H1 (cell line): Measurements from ENCODE around the gene CCDC127. TPM values are rescaled to one million over a fixed set of nuclear protein-coding genes. Genes with fewer than 3 reads are reported as not detected.

Source experiments
- CTCF ChIA-PET: fragments of 300-600 bp; sonication (Branson Sonifier 250); formaldehyde crosslinking; loops from one replicate; lab custom pipeline; 2021; ENCODE audit not compliant: partially characterized antibody; lab: Charles Lee
- POLR2A ChIA-PET: fragments of 300-600 bp; sonication (Branson Sonifier 250); formaldehyde crosslinking; loops from one replicate; lab custom pipeline; 2021; ENCODE audit warnings: inconsistent platforms; ENCODE audit not compliant: partially characterized antibody; lab: Charles Lee
- DNase-seq, 2 experiments: peaks; one replicate each; pipeline versions ENCODE4 v3.0.0 to v3.0.0-alpha.2; 2010 to 2022; ENCODE audit warnings: low spot score in 2 of 2, low read depth in 1 of 2, mixed read lengths in 1 of 2
- FAIRE-seq: peaks from 2 replicates; lab custom pipeline; 2011; peaks lifted over from hg19 to GRCh38; lab: Jason Lieb, UNC
- H2AFZ ChIP-seq: 2 replicates; pipeline ENCODE4 v1.8.1; 2012; ENCODE audit warnings: low read length, inconsistent platforms
- H2AK5ac ChIP-seq: 2 replicates; pipeline ENCODE4 v1.6.1; 2013; ENCODE audit warnings: low read depth, low read length
- H2BK120ac ChIP-seq: replicated peaks from 2 replicates; pipeline ENCODE3; 2013; ENCODE audit warnings: low read depth, low read length, inconsistent platforms
- H2BK12ac ChIP-seq: 2 replicates; pipeline ENCODE4 v1.6.1; 2013; ENCODE audit warnings: low read depth, low read length
- H2BK15ac ChIP-seq: 2 replicates; pipeline ENCODE4 v1.6.1; 2013; ENCODE audit warnings: low read length
- H2BK20ac ChIP-seq: 2 replicates; pipeline ENCODE4 v1.6.1; 2013; ENCODE audit warnings: low read length
- H2BK5ac ChIP-seq: 2 replicates; pipeline ENCODE4 v1.6.1; 2013; ENCODE audit warnings: low read depth, low read length
- H3K14ac ChIP-seq: 2 replicates; pipeline ENCODE4 v1.6.1; 2013; ENCODE audit warnings: inconsistent platforms; ENCODE audit not compliant: insufficient read length
- H3K18ac ChIP-seq: 2 replicates; pipeline ENCODE4 v1.6.1; 2013; ENCODE audit warnings: low read length; ENCODE audit errors: extremely low read depth
- H3K23ac ChIP-seq: 2 replicates; pipeline ENCODE4 v1.6.1; 2013; ENCODE audit warnings: inconsistent platforms; ENCODE audit not compliant: insufficient read length
- H3K23me2 ChIP-seq: 2 replicates; pipeline ENCODE4 v1.6.1; 2013; ENCODE audit warnings: low read depth, low read length
- H3K27ac ChIP-seq: 2 replicates; pipeline ENCODE4 v1.6.1; 2011; ENCODE audit warnings: low read depth, low read length, inconsistent platforms
- H3K27me3 ChIP-seq, 4 experiments: replicated peaks in 1 of 4; 1 replicate in 1 of 4; 2 replicates in 3 of 4; pipeline versions ENCODE4 v1.6.1 to v1.8.1; 2011 to 2013; ENCODE audit warnings: low read length in 3 of 4, mild to moderate bottlenecking in 3 of 4, inconsistent platforms in 2 of 4, mixed read lengths in 2 of 4, moderate library complexity in 1 of 4; ENCODE audit not compliant: control insufficient read depth in 3 of 4, insufficient read depth in 3 of 4; ENCODE audit errors: extremely low read depth in 1 of 4
- H3K36me3 ChIP-seq, 4 experiments: 2 replicates each; pipeline versions ENCODE4 v1.6.1 to v1.8.1; 2011 to 2013; ENCODE audit warnings: mild to moderate bottlenecking in 4 of 4, low read length in 3 of 4, moderate library complexity in 2 of 4, control low read depth in 1 of 4, inconsistent platforms in 1 of 4; ENCODE audit not compliant: insufficient read depth in 4 of 4, control insufficient read depth in 2 of 4
- H3K4ac ChIP-seq: replicated peaks from 2 replicates; pipeline ENCODE3; 2013; ENCODE audit warnings: low read length, low read depth, mixed read lengths, inconsistent platforms; ENCODE audit not compliant: insufficient read length
- H3K4me1 ChIP-seq, 4 experiments: replicated peaks in 1 of 4; 1 replicate in 1 of 4; 2 replicates in 3 of 4; pipeline versions ENCODE4 v1.6.1 to v1.8.1; 2011 to 2013; ENCODE audit warnings: low read length in 3 of 4, inconsistent platforms in 2 of 4, mixed read lengths in 1 of 4; ENCODE audit not compliant: insufficient read depth in 4 of 4, control insufficient read depth in 3 of 4
- H3K4me2 ChIP-seq, 2 experiments: 2 replicates each; pipeline versions ENCODE4 v1.6.1 to v1.8.1; 2011 to 2013; ENCODE audit warnings: low read depth in 2 of 2, low read length in 2 of 2, control low read depth in 1 of 2, inconsistent platforms in 1 of 2, mild to moderate bottlenecking in 1 of 2; ENCODE audit not compliant: insufficient read depth in 1 of 2
- H3K4me3 ChIP-seq, 4 experiments: fragments of 200-600, 300-600 bp in 1 of 4; sonication (generic), shearing (Covaris generic), sonication (Bioruptor Twin) in 1 of 4; 2 replicates each; pipeline versions ENCODE4 v1.5.1 to v1.8.1; 2011 to 2016; ENCODE audit warnings: low read length in 4 of 4, low read depth in 3 of 4, control low read depth in 2 of 4, inconsistent platforms in 2 of 4, mild to moderate bottlenecking in 2 of 4, mixed read lengths in 1 of 4, moderate library complexity in 1 of 4; ENCODE audit not compliant: insufficient read depth in 2 of 4; ENCODE audit errors: extremely low read depth in 1 of 4
- H3K56ac ChIP-seq: replicated peaks from 2 replicates; pipeline ENCODE3; 2013; ENCODE audit warnings: low read depth, mild to moderate bottlenecking, mixed read lengths, low read length, inconsistent platforms; ENCODE audit not compliant: insufficient read length
- H3K79me1 ChIP-seq: 2 replicates; pipeline ENCODE4 v1.6.1; 2013; ENCODE audit warnings: low read depth, low read length, control low read depth
- H3K79me2 ChIP-seq, 2 experiments: 2 replicates each; pipeline versions ENCODE4 v1.6.1 to v1.8.1; 2012 to 2013; ENCODE audit warnings: low read length in 2 of 2, mild to moderate bottlenecking in 2 of 2, inconsistent platforms in 1 of 2; ENCODE audit not compliant: insufficient read depth in 2 of 2, control insufficient read depth in 1 of 2
- H3K9ac ChIP-seq, 4 experiments: replicated peaks in 1 of 4; 1 replicate in 1 of 4; 2 replicates in 3 of 4; pipeline versions ENCODE4 v1.6.1 to v1.8.1; 2011 to 2013; ENCODE audit warnings: low read depth in 3 of 4, low read length in 3 of 4, control low read depth in 2 of 4, mild to moderate bottlenecking in 2 of 4, moderate library complexity in 2 of 4, inconsistent platforms in 1 of 4; ENCODE audit errors: extremely low read depth in 1 of 4
- H3K9me3 ChIP-seq, 2 experiments: 2 replicates each; pipeline versions ENCODE4 v1.6.1 to v1.8.1; 2012 to 2013; ENCODE audit warnings: mild to moderate bottlenecking in 2 of 2, moderate library complexity in 2 of 2, control low read depth in 1 of 2, inconsistent platforms in 1 of 2, low read depth in 1 of 2, low read length in 1 of 2, mixed read lengths in 1 of 2; ENCODE audit not compliant: insufficient read depth in 2 of 2
- H4K20me1 ChIP-seq, 2 experiments: replicated peaks in 1 of 2; 2 replicates each; pipeline versions ENCODE3 to v1.8.1; 2011 to 2013; ENCODE audit warnings: inconsistent platforms in 2 of 2, low read length in 2 of 2, mild to moderate bottlenecking in 1 of 2; ENCODE audit not compliant: insufficient read depth in 2 of 2, control insufficient read depth in 1 of 2
- H4K5ac ChIP-seq: 2 replicates; pipeline ENCODE4 v1.6.1; 2013; ENCODE audit warnings: low read length, low read depth, mixed read lengths, inconsistent platforms; ENCODE audit not compliant: insufficient read length
- H4K8ac ChIP-seq: 2 replicates; pipeline ENCODE4 v1.8.0; 2013; ENCODE audit warnings: mild to moderate bottlenecking, moderate library complexity, low read length, inconsistent platforms; ENCODE audit not compliant: insufficient read depth; ENCODE audit errors: extremely low read depth
- H4K91ac ChIP-seq: replicated peaks from 2 replicates; pipeline ENCODE3; 2013; ENCODE audit warnings: low read length, mixed read lengths, inconsistent platforms; ENCODE audit not compliant: insufficient read length
- CBX5 ChIP-seq: fragments of 300-800, 300-1000 bp; sonication (generic); IDR thresholded peaks from 2 replicates; pipeline ENCODE4 v1.7.1; 2016; ENCODE audit warnings: antibody characterized with exemption, low read length, low read depth
- CEBPB ChIP-seq: IDR thresholded peaks from 2 replicates; pipeline ENCODE4 v1.6.1; 2012; ENCODE audit warnings: low read depth, low read length
- GTF2F1 ChIP-seq: IDR thresholded peaks from 2 replicates; pipeline ENCODE4 v1.6.1; 2012; ENCODE audit warnings: low read depth, low read length, improper control_type of control experiment, borderline replicate concordance
- NANOG ChIP-seq: IDR thresholded peaks from 2 replicates; pipeline ENCODE4 v1.6.1; 2011; ENCODE audit warnings: low read length, low read depth, mild to moderate bottlenecking, inconsistent platforms; ENCODE audit not compliant: insufficient read depth, poor library complexity, severe bottlenecking
- PHF8 ChIP-seq: fragments of 200-600 bp; sonication (generic); conservative IDR thresholded peaks from 2 replicates; pipeline ENCODE4 v1.7.1; 2012; ENCODE audit warnings: low read depth, mild to moderate bottlenecking, inconsistent platforms, low read length, moderate library complexity
- RNF2 ChIP-seq: fragments of 200-900, 300-1000 bp; sonication (generic); IDR thresholded peaks from 2 replicates; pipeline ENCODE4 v1.7.1; 2016; ENCODE audit warnings: borderline replicate concordance, low read depth, mild to moderate bottlenecking, antibody characterized with exemption, low read length; ENCODE audit not compliant: poor library complexity, severe bottlenecking; ENCODE audit errors: missing control alignments
- SUZ12 ChIP-seq: fragments of 200-600 bp; sonication (generic); IDR thresholded peaks from 2 replicates; pipeline ENCODE4 v1.6.1; 2012; ENCODE audit warnings: mild to moderate bottlenecking, inconsistent platforms, low read length, moderate library complexity, mixed read lengths
- TBP ChIP-seq: IDR thresholded peaks from 2 replicates; pipeline ENCODE4 v1.6.1; 2011; ENCODE audit warnings: low read depth, low read length, improper control_type of control experiment
- TCF12 ChIP-seq: IDR thresholded peaks from 2 replicates; pipeline ENCODE4 v1.6.1; 2011; ENCODE audit warnings: low read depth, mild to moderate bottlenecking, low read length
- WGBS, 2 experiments: shearing (Covaris generic) in 1 of 2; methylation state at CpG; one replicate each; pipeline versions ENCODE4 v1.1.6 to v1.1.7; 2013 to 2015; ENCODE audit warnings: low lambda C conversion rate in 2 of 2, mixed read lengths in 2 of 2, inconsistent platforms in 1 of 2, low coverage in 1 of 2, missing lambda C conversion rate in 1 of 2; ENCODE audit not compliant: insufficient replicate concordance in 2 of 2, insufficient coverage in 1 of 2, insufficient read length in 1 of 2; ENCODE audit errors: extremely low coverage in 1 of 2, missing lambda C conversion rate in 1 of 2; 5-methylcytosine and 5-hydroxymethylcytosine counted together
- polyA plus RNA-seq, 7 experiments: library from polyadenylated mRNA; depleted of rRNA in 3 of 7; stranded (reverse) in 5 of 7; unstranded in 2 of 7; fragments of >200 nt in 5 of 7; fragments of 200-250 nt in 2 of 7; gene quantifications; 1 replicate in 5 of 7; 2 replicates in 1 of 7; 4 replicates in 1 of 7; pipeline versions ENCODE4 v1.2.1 to v1.2.3, GENCODE V29; 2011 to 2013; ENCODE audit warnings: missing spikeins in 2 of 7, mixed read lengths in 2 of 7
- total RNA-seq: library from RNA; stranded (reverse); fragmentation: NEBNext Ultra II Directional; extraction: Animal tissue kit (Norgen Biotek cat#: 25700); gene quantifications from 2 replicates; pipeline ENCODE4 v1.2.1, GENCODE V29; 2021
- TF ChIP-seq, protein P1 (sequence below): IDR thresholded peaks from 2 replicates; pipeline ENCODE4 v1.6.1; 2012; ENCODE audit warnings: low read length, inconsistent platforms

Gene CCDC127
- total and polyA plus RNA-seq, 2 of the 8 experiments (the other 6 are each of a cell fraction or from before 2014, with no cell fraction given): 2.9 to 8.0 TPM

DNA sequence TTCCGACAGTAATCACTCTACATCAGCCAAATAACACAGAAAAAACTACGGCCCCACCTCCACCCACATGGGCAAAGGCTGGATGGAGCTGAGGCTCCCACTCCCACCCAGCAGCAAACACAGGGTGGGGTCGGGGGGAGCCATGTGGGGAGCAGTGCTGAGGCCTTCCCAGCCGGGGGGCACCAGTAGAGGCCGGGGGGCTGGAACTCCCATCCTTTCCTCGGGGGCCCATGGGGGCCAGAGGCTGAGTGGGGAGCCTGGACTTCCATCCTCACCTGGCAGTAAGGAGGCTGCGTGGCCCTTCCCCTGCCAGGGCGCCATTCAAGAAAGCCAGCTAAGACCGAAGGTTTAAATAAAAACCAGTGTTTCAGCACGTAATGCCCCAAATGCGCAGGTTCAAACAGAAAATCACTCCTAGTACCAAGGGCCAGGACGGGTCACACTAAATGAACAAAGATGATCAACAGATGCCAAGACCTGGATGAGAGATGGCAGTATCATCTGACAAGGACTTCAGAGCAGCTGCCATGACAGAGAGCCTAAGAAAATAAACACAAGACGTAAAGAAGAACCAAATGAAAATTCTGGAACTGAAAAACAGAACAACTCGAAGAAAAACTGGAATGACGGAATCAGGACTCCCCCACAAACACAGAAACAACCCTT, 9.4 kb downstream of the CCDC127 start:
- H3K9ac ChIP-seq: no peak overlapping the region
- no peak overlapping the region for H2AFZ ChIP-seq
- H3K79me1 ChIP-seq: no peaks in the 10 kb centered on the region; the same call in 1 of the 2 replicates
- H3K36me3 ChIP-seq: peaks cover 2 to 16% (median 10%) of the 10 kb centered on the region in 4 experiments
- no peak overlapping the region for H2BK12ac ChIP-seq
- H3K23me2 ChIP-seq: peaks cover 1% of the 10 kb centered on the region; the same call in 1 of the 2 replicates
- ChIA-PET CTCF (interaction anchor here (1.4 to 1.5 kb wide), 2 partner anchors 9 to 20 kb away, joined by 3 to 4 read pairs; partner anchors contain the start of genes CCDC127 and SDHA), POLR2A (interaction anchor here (0.7 to 2.1 kb wide), 2 partner anchors 10 to 12 kb away, joined by 5 to 8 read pairs; partner anchors contain the start of genes CCDC127 and SDHA)
- no peak overlapping the region for H3K14ac ChIP-seq
- no peak overlapping the region for H3K56ac ChIP-seq
- H4K8ac ChIP-seq: no peak overlapping the region
- no peak overlapping the region for H3K18ac ChIP-seq
- H3K27me3 ChIP-seq: no peaks in the 10 kb centered on the region
- H3K4me3 ChIP-seq: no peak overlapping the region
- WGBS, 2 experiments: 89% methylated on average over 12 of the region's 15 CpGs; no CpG with 5 or more reads in 1 of the 2 experiments
- no peak overlapping the region for H4K91ac ChIP-seq
- H3K4me1 ChIP-seq: no peaks in the 10 kb centered on the region; a peak in 1 of 7 replicates
- DNase-seq (no peak), FAIRE-seq (no peak)
- H3K79me2 ChIP-seq: peaks cover 6 to 34% of the 10 kb centered on the region in 2 experiments; a peak in 3 of 4 replicates
- H3K4me2 ChIP-seq: no peak overlapping the region
- H3K9me3 ChIP-seq: no peaks in the 10 kb centered on the region
- H2BK5ac ChIP-seq: no peak overlapping the region
- no peak overlapping the region for H4K5ac ChIP-seq
- no peak overlapping the region for H2BK120ac ChIP-seq
- H2AK5ac ChIP-seq: no peak overlapping the region
- H2BK20ac ChIP-seq: no peak overlapping the region
- peaks cover 4 to 25% of the 10 kb centered on the region in 2 experiments for H4K20me1 ChIP-seq
- no peak overlapping the region for H3K23ac ChIP-seq
- no peak overlapping the region for H3K27ac ChIP-seq
- H3K4ac ChIP-seq: no peak overlapping the region
- no peak overlapping the region for H2BK15ac ChIP-seq
- TF ChIP-seq CBX5 (no peak), TCF12 (no peak), NANOG (no peak), TBP (no peak), RNF2 (no peak), GTF2F1 (no peak), SUZ12 (no peak), CEBPB (no peak), PHF8 (no peak)
- TF ChIP-seq, protein P1, sequence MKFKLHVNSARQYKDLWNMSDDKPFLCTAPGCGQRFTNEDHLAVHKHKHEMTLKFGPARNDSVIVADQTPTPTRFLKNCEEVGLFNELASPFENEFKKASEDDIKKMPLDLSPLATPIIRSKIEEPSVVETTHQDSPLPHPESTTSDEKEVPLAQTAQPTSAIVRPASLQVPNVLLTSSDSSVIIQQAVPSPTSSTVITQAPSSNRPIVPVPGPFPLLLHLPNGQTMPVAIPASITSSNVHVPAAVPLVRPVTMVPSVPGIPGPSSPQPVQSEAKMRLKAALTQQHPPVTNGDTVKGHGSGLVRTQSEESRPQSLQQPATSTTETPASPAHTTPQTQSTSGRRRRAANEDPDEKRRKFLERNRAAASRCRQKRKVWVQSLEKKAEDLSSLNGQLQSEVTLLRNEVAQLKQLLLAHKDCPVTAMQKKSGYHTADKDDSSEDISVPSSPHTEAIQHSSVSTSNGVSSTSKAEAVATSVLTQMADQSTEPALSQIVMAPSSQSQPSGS: no peak
